A673 (cell line): ENCODE results near the gene MYD88. TPM values are rescaled to one million over a fixed set of nuclear protein-coding genes. Genes with fewer than 3 reads are reported as not detected.
A peak's percentile ranks its signal among the peaks of the same experiment; 100 is the strongest.
"Not testable (repeated sequence)": the region's sequence is repeated elsewhere in the genome, so short reads cannot be mapped to it uniquely, and the experiment has no call there.

Experiments used
- BruUV-seq: library from RNA; stranded (reverse); fragments of 400-500 nt; replicated peaks from 2 replicates; lab custom pipeline; 2021; lab: Mats Ljungman, UMichigan
- CTCF ChIA-PET: fragments of 300-600 bp; sonication (Branson Sonifier 250); formaldehyde crosslinking; loops from one replicate; lab custom pipeline; 2022; ENCODE audit warnings: antibody characterized with exemption; lab: Charles Lee
- POLR2A ChIA-PET: fragments of 300-600 bp; sonication (Branson Sonifier 250); formaldehyde crosslinking; loops from one replicate; lab custom pipeline; 2022; ENCODE audit warnings: antibody characterized with exemption; ENCODE audit not compliant: low non-redundant PET; lab: Charles Lee
- DNase-seq: peaks from one replicate; pipeline ENCODE4 v3.0.0-alpha.2; 2015; ENCODE audit warnings: low spot score
- H3K27ac ChIP-seq: fragments of 200-600 bp; sonication (generic); 2 replicates; pipeline ENCODE4 v1.5.1; 2016; ENCODE audit warnings: mixed run types, low read depth, mild to moderate bottlenecking, mixed read lengths, antibody characterized with exemption, low read length; ENCODE audit not compliant: poor library complexity, severe bottlenecking
- H3K27me3 ChIP-seq: fragments of 200-600 bp; sonication (generic); replicated peaks from 2 replicates; pipeline ENCODE4 v1.6.1; 2017; ENCODE audit warnings: mixed run types, low read depth, mild to moderate bottlenecking, mixed read lengths, antibody characterized with exemption, low read length; ENCODE audit not compliant: insufficient read depth, poor library complexity
- H3K36me3 ChIP-seq: fragments of 200-600 bp; sonication (generic); 2 replicates; pipeline ENCODE4 v1.6.1; 2016; ENCODE audit warnings: mixed run types, mild to moderate bottlenecking, mixed read lengths, antibody characterized with exemption, low read length; ENCODE audit not compliant: insufficient read depth, poor library complexity, severe bottlenecking
- H3K4me1 ChIP-seq: fragments of 200-600 bp; sonication (generic); 2 replicates; pipeline ENCODE4 v1.6.1; 2017; ENCODE audit warnings: mixed run types, mild to moderate bottlenecking, mixed read lengths, antibody characterized with exemption, low read length; ENCODE audit not compliant: insufficient read depth, poor library complexity, severe bottlenecking
- H3K4me3 ChIP-seq: fragments of 200-600 bp; sonication (generic); 2 replicates; pipeline ENCODE4 v1.5.1; 2016; ENCODE audit warnings: low read depth, mixed run types, mild to moderate bottlenecking, mixed read lengths, low read length; ENCODE audit not compliant: poor library complexity, severe bottlenecking
- H3K9me3 ChIP-seq: fragments of 200-600 bp; sonication (generic); 2 replicates; pipeline ENCODE4 v1.6.1; 2016; ENCODE audit warnings: mixed run types, low read depth, mild to moderate bottlenecking, mixed read lengths, antibody characterized with exemption, low read length; ENCODE audit not compliant: poor library complexity, severe bottlenecking
- CTCF ChIP-seq: fragments of 300-800, 200-600 bp; sonication (generic); conservative IDR thresholded peaks from 2 replicates; pipeline ENCODE4 v1.5.1; 2017; ENCODE audit warnings: low read depth, mild to moderate bottlenecking, antibody characterized with exemption, low read length, moderate library complexity, mixed read lengths
- EZH2 ChIP-seq: fragments of 200-600 bp; sonication (generic); IDR thresholded peaks from 2 replicates; pipeline ENCODE4 v1.6.1; 2017; ENCODE audit warnings: borderline replicate concordance, low read depth, mild to moderate bottlenecking, mixed read lengths, antibody characterized with exemption, low read length; ENCODE audit not compliant: poor library complexity, severe bottlenecking
- intact Hi-C: fragments of 100-400 bp; cut with micrococcal nuclease; formaldehyde crosslinking; loops from one replicate; pipeline ENCODE4 v1.10.0; 2022; ENCODE audit not compliant: unreplicated experiment
- total RNA-seq: library from RNA; stranded (reverse); gene quantifications from 2 replicates; pipeline ENCODE4 v1.2.3, GENCODE V29; 2021

The MYD88 gene
- total RNA-seq, 1 experiment from 2014 or later, result 11.9 TPM

DNA sequence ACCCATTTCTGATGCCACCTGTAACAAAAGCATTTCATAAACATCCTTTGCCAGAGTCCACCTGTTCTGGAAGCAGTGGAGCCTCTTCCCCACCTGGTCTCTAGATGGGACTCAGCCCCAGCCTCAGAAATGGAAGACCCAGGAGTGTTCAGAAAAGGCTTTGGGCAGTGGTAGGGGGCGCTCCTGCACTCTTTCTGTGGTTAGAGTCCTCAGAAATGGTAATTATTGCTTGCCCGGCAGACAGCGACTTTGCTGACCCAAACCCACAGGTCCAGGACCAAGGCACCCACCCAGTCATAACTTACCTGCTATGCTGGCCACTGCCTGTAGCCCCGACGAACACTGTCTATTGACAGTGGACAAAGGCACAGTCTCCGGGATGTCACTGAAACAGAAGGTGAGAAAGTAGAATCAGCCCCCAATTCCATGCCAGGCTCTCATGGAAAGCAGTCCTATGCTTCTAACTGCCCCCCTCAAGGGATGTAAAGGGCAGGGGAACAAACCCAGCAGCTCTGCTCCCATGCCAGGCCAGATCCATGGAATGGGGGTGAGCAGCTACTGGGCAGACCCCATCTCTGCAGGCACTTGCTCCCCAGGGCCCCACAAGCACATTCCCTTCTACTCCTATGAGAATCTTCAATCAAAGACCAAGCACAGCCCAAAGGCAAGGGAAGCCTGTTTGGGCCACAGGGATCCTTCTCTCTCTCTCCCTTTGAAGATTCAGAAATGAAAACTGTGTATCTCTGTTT lies 6.7 kb upstream of the MYD88 start:
- POLR2A ChIA-PET, result no interaction called here
- no peaks in the 10 kb centered on the region for H3K4me1 ChIP-seq
- no peaks in the 10 kb centered on the region for H3K9me3 ChIP-seq
- H3K27ac ChIP-seq, result no peak overlapping the region
- no TSS peak for BruUV-seq
- intact Hi-C loops, result loop anchor here (10.0 kb wide), 1 partner anchor 213 kb away; the partner anchor contains the start of gene XYLB
- CTCF ChIA-PET, result no interaction called here
- peaks cover 6% of the 10 kb centered on the region for H3K36me3 ChIP-seq
- H3K4me3 ChIP-seq, result no peak overlapping the region
- peak; percentile 55 for TF ChIP-seq CTCF
- no peak for TF ChIP-seq EZH2
- DNase-seq, result peak; percentile 22
- no peaks in the 10 kb centered on the region for H3K27me3 ChIP-seq

DNA sequence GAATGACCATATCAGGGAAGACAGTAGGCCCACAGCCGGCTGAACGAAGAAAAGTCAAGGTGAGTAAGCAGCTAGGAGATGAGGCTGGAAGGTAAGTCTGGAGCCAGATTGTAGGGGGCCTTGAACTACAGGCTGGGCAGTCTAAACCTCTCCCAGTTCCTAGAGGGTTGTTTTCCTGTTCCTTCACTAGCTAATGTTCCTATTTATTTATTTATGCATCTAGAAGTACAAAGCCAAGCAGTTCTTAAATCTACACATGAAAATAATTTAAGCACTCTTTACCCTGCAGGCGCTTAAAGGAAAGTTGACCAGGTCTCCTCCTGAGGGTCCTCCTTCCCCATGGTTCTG lies 5.3 kb upstream of the MYD88 start:
- ChIA-PET CTCF (no interaction called here), POLR2A (no interaction called here)
- no peak for DNase-seq
- Histone ChIP-seq H3K9me3 (no peaks in the 10 kb centered on the region), H3K27ac (no peak overlapping the region), H3K36me3 (peaks cover 6% of the 10 kb centered on the region), H3K4me1 (peaks cover 4% of the 10 kb centered on the region), H3K27me3 (no peaks in the 10 kb centered on the region), H3K4me3 (no peak overlapping the region)
- no peak for TF ChIP-seq EZH2
- no peak for TF ChIP-seq CTCF
- intact Hi-C loops, result loop anchor here (10.0 kb wide), 1 partner anchor 212 kb away; the partner anchor contains the start of gene XYLB
- BruUV-seq, result no TSS peak

DNA sequence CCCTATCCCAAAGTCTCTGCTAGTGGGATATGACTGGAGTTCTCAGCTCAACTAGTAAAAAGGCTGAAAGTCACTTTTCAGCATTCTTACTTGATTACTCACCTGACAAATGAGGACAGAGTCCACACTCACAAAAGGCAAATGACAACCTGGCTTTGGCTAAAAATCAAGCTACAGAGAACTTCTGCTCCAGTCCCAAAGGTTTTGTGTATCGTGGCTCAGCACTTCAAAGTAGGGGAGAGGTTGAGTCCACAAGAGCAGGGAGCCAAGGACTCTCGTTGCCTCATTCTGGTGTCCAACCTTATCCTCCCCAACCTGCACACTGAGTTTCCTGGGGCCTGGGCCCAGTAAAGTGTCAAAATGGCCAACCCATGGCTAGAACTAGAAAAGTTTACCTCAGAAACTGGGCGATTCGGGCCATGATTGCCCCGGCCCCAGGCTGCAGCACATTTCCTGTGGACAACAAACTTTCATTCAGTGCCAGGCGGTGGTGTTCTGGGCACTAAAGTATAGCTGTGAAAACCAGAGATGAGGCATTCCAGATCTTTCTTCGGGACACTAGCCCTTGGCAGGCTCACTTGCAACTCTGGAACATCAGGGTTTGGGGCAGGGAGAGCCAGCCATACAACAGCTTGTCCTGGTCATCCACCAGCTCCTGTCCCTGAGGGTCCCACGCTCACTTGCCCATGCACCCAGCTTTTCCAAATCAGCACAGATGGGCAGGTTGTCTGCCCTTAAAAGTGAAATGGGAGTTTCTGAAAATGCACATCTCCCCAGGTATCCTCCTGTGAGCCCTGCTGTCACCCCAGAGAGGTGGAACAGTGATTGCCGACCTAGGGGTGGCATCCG lies 4.7 kb upstream of the MYD88 start:
- BruUV-seq, result no TSS peak
- intact Hi-C loops, result loop anchor here (10.0 kb wide), 1 partner anchor 211 kb away; the partner anchor contains the start of gene XYLB
- TF ChIP-seq EZH2, result no peak
- no peak for TF ChIP-seq CTCF
- Histone ChIP-seq H3K27me3 (no peaks in the 10 kb centered on the region), H3K4me1 (peaks cover 4% of the 10 kb centered on the region), H3K27ac (no peak overlapping the region), H3K9me3 (no peaks in the 10 kb centered on the region), H3K4me3 (no peak overlapping the region), H3K36me3 (peaks cover 6% of the 10 kb centered on the region)
- ChIA-PET POLR2A (no interaction called here), CTCF (no interaction called here)
- no peak for DNase-seq

DNA sequence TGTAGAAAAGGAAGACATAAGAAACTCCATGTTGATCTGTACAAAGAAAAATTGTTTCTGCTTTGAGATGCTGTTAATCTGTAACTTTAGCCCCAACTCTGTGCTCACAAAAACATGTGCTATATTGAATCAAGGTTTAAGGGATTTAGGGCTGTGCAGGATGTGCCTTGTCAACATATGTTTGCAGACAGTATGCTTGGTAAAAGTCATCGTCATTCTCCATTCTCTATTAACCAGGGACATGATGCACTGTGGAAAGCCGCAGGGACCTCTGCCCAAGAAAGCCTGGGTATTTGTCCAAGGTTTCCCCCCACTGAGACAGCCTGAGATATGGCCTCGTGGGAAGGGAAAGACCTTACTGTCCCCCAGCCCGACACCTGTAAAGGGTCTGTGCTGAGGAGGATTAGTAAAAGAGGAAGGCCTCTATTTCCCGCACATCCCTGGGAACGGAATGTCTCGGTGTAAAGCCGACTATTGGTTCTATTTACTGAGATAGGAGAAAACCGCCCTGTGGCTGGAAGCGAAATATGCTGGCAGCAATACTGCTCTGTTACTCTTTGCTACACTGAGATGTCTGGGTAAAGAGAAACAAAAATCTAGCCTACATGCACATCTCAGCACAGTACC lies 3.8 kb upstream of the MYD88 start:
- CTCF ChIA-PET, H3K27ac ChIP-seq, BruUV-seq, H3K4me3 ChIP-seq, POLR2A ChIA-PET, H3K4me1 ChIP-seq, H3K36me3 ChIP-seq, H3K9me3 ChIP-seq, DNase-seq, H3K27me3 ChIP-seq: not testable (repeated sequence)
- intact Hi-C loops, result loop anchor here (10.0 kb wide), 1 partner anchor 210 kb away; the partner anchor contains the start of gene XYLB
